ENCODE measurements around the gene SLC16A14. TPM values are rescaled to one million over a fixed set of nuclear protein-coding genes. Genes with fewer than 3 reads are reported as not detected.

SLC16A14 gene
- total and polyA plus RNA-seq, 2 experiments from 2014 or later = 1.1 to 2.7 TPM

DNA sequence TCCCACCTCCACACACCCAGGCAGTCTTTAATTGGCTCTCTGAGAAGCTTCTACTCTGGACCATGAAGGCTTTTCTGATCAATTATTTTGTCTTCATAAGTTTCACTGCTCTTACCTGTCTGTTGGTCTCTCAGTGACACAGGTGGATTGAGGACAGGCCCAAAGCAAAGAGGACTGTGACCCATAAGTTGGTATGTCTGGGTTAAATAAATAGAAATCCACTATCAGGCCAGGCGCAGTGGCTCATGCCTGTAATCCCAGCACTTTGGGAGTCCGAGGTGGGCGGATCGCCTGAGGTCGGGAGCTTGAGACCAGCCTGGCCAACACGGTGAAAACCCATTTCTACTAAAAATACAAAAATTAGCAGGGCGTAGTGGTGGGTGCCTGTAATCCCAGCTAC, 2.7 kb upstream of the SLC16A14 start:
- Histone ChIP-seq H3K4me3 (no peak overlapping the region), H3K9me2 (ENCODE audit: insufficient read depth) (no peaks in the 10 kb centered on the region), H3K27me3 (ENCODE audit: insufficient read depth) (peaks cover 33% of the 10 kb centered on the region), H3K36me3 (ENCODE audit: insufficient read depth) (no peaks in the 10 kb centered on the region), H3K79me2 (replicated peaks; ENCODE audit: insufficient read depth) (no peaks in the 10 kb centered on the region), H2AFZ (no peak overlapping the region), H3K27ac (ENCODE audit: low read depth) (no peak overlapping the region), H3K4me2 (no peak overlapping the region), H3F3A (replicated peaks; ENCODE audit: low read depth) (no peaks in the 10 kb centered on the region), H3K4me1 (ENCODE audit: insufficient read depth) (0 out of 2 replicates have a peak, but pooled peaks cover 3% of the 10 kb centered on the region), H4K20me1 (replicated peaks; ENCODE audit: insufficient read depth) (no peaks in the 10 kb centered on the region)
- Mint-ChIP-seq H3K4me3 (no peak overlapping the region), H3K27me3 (ENCODE audit: insufficient read depth, low read depth, poor library complexity) (peaks cover 25% of the 10 kb centered on the region), H3K4me1 (no peaks in the 10 kb centered on the region; the same call in none of the 3 replicates), H3K36me3 (ENCODE audit: low read depth) (no peaks in the 10 kb centered on the region; the same call in 2 of the 3 replicates), H3K27ac (no peak overlapping the region), H3K9me3 (no peaks in the 10 kb centered on the region; the same call in 2 of the 3 replicates)
- TF ChIP-seq REST (IDR thresholded peaks at IDR 0.05; ENCODE audit: unreplicated experiment) (no peak), STAT1 (IDR thresholded peaks at IDR 0.05; ENCODE audit: unreplicated experiment) (no peak)
- no peak for ATAC-seq
- no peak for DNase-seq (ENCODE audit: low spot score)

GRCh38 chr2:230069402-230069801, 678 bp upstream of the SLC16A14 start:
- Histone ChIP-seq H3K27ac (ENCODE audit: low read depth) (no peak overlapping the region), H3K36me3 (ENCODE audit: insufficient read depth) (no peaks in the 10 kb centered on the region), H3K4me1 (ENCODE audit: insufficient read depth) (0 out of 2 replicates have a peak, but pooled peaks cover 3% of the 10 kb centered on the region), H3K79me2 (replicated peaks; ENCODE audit: insufficient read depth) (no peaks in the 10 kb centered on the region), H3K4me2 (no peak overlapping the region), H4K20me1 (replicated peaks; ENCODE audit: insufficient read depth) (no peaks in the 10 kb centered on the region), H3K27me3 (ENCODE audit: insufficient read depth) (peaks cover 33% of the 10 kb centered on the region), H3K4me3 (no peak overlapping the region), H3K9me2 (ENCODE audit: insufficient read depth) (no peaks in the 10 kb centered on the region), H3F3A (replicated peaks; ENCODE audit: low read depth) (no peaks in the 10 kb centered on the region), H2AFZ (no peak overlapping the region)
- DNase-seq (ENCODE audit: low spot score) (no peak), ATAC-seq (no peak)
- peak overlapping the region; percentile 77; the same call in 2 of the 3 replicates for H3K4me3 Mint-ChIP-seq
- no peaks in the 10 kb centered on the region; the same call in 1 of the 3 replicates for H3K9me3 Mint-ChIP-seq
- peaks cover 26% of the 10 kb centered on the region for H3K27me3 Mint-ChIP-seq (ENCODE audit: insufficient read depth, low read depth, poor library complexity)
- H3K27ac Mint-ChIP-seq = no peak overlapping the region
- no peaks in the 10 kb centered on the region; the same call in 2 of the 3 replicates for H3K36me3 Mint-ChIP-seq (ENCODE audit: low read depth)
- no peaks in the 10 kb centered on the region; the same call in none of the 3 replicates for H3K4me1 Mint-ChIP-seq
- no peak for TF ChIP-seq POLR2AphosphoS5 (IDR thresholded peaks at IDR 0.05; ENCODE audit: low read depth)
- TF ChIP-seq EZH2 (IDR thresholded peaks at IDR 0.05; ENCODE audit: low read depth, unreplicated experiment) = no peak
- TF ChIP-seq, protein P1, sequence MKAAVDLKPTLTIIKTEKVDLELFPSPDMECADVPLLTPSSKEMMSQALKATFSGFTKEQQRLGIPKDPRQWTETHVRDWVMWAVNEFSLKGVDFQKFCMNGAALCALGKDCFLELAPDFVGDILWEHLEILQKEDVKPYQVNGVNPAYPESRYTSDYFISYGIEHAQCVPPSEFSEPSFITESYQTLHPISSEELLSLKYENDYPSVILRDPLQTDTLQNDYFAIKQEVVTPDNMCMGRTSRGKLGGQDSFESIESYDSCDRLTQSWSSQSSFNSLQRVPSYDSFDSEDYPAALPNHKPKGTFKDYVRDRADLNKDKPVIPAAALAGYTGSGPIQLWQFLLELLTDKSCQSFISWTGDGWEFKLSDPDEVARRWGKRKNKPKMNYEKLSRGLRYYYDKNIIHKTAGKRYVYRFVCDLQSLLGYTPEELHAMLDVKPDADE (IDR thresholded peaks at IDR 0.05) = no peak
- TF ChIP-seq NANOG (IDR thresholded peaks at IDR 0.05; ENCODE audit: borderline replicate concordance) = no peak
- TF ChIP-seq ZNF114 (CRISPR knock-in tag; IDR thresholded peaks at IDR 0.05) = no peak
- TF ChIP-seq, protein P2, sequence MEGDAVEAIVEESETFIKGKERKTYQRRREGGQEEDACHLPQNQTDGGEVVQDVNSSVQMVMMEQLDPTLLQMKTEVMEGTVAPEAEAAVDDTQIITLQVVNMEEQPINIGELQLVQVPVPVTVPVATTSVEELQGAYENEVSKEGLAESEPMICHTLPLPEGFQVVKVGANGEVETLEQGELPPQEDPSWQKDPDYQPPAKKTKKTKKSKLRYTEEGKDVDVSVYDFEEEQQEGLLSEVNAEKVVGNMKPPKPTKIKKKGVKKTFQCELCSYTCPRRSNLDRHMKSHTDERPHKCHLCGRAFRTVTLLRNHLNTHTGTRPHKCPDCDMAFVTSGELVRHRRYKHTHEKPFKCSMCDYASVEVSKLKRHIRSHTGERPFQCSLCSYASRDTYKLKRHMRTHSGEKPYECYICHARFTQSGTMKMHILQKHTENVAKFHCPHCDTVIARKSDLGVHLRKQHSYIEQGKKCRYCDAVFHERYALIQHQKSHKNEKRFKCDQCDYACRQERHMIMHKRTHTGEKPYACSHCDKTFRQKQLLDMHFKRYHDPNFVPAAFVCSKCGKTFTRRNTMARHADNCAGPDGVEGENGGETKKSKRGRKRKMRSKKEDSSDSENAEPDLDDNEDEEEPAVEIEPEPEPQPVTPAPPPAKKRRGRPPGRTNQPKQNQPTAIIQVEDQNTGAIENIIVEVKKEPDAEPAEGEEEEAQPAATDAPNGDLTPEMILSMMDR (conservative IDR thresholded peaks at IDR 0.05; ENCODE audit: low read depth in 2 of 2) = no peak
- TF ChIP-seq ZNF462 (CRISPR knock-in tag; IDR thresholded peaks at IDR 0.05) = no peak
